ENCODE results near the gene OLA1. TPM values are rescaled to one million over a fixed set of nuclear protein-coding genes. Genes with fewer than 3 reads are reported as not detected.

The OLA1 gene
- total and polyA plus RNA-seq, 9 of the 15 experiments (the other 6 are each of a cell fraction or from before 2014, with no cell fraction given) = 208 to 353 (median 225) TPM

- ATAC-seq (no peak; the same call in 2 of the 3 replicates), DNase-seq (ENCODE audit: extremely low read depth in 1 of 4, low spot score in 3 of 4) (no peak), FAIRE-seq (no peak)
- no peak overlapping the region for H3K4me2 ChIP-seq (ENCODE audit: insufficient read depth, low read length)
- no TSS peak for BruUV-seq (replicated peaks)
- intact Hi-C loops (cut with micrococcal nuclease) (no loop called here), in situ Hi-C loops (cut with MboI) (no loop called here)
- H4K20me1 ChIP-seq (replicated peaks; ENCODE audit: control insufficient read depth, insufficient read depth, low read length) = no peaks in the 10 kb centered on the region
- H3K79me2 ChIP-seq (ENCODE audit: control insufficient read depth, insufficient read depth, low read length) = no peaks in the 10 kb centered on the region
- no peaks in the 10 kb centered on the region for H3K4me1 ChIP-seq (replicated peaks in 1 of 2; ENCODE audit: control insufficient read depth in 2 of 2, insufficient read depth in 2 of 2, low read length in 2 of 2)
- no peaks in the 10 kb centered on the region for H3K9me1 ChIP-seq (ENCODE audit: control insufficient read depth, insufficient read depth, low read length)
- CTCF ChIA-PET (ENCODE audit: low intra/inter-chr PET ratio) = no interaction called here
- TF ChIP-seq SMARCE1 (IDR thresholded peaks at IDR 0.05) (peak; percentile 34; the same call in 1 of the 2 replicates), JUND (IDR thresholded peaks at IDR 0.05; ENCODE audit: borderline replicate concordance, low read depth, low read length) (peak; percentile 49; the same call in 1 of the 2 replicates), JUND (tag; IDR thresholded peaks at IDR 0.05; ENCODE audit: borderline replicate concordance, low read depth, low read length) (peak; percentile 28; the same call in 1 of the 3 replicates), FOSL1 (tag; conservative IDR thresholded peaks at IDR 0.05) (peak; percentile 89), SMARCA4 (IDR thresholded peaks at IDR 0.05) (peak; percentile 45; the same call in 1 of the 2 replicates), ARID1B (IDR thresholded peaks at IDR 0.05) (peak; percentile 50; the same call in 1 of the 2 replicates), GTF2B (IDR thresholded peaks at IDR 0.05; ENCODE audit: extremely low read depth, insufficient read length) (no peak), PHF8 (IDR thresholded peaks at IDR 0.05; ENCODE audit: borderline replicate concordance, low read length) (no peak), SMARCC2 (IDR thresholded peaks at IDR 0.05; ENCODE audit: low read depth) (0 out of 2 replicates have a peak, but pooled peaks have one; percentile 39), ATF3 (IDR thresholded peaks at IDR 0.05) (peak; percentile 55; the same call in 1 of the 2 replicates), ATF3 (CRISPR knock-in tag; conservative IDR thresholded peaks at IDR 0.05) (no peak), MEIS2 (IDR thresholded peaks at IDR 0.05; ENCODE audit: partially characterized antibody) (peak; percentile 33), ZNF512 (tag; IDR thresholded peaks at IDR 0.05) (no peak), MEF2A (IDR thresholded peaks at IDR 0.05; ENCODE audit: control insufficient read depth, low read depth, low read length) (no peak), MAX (CRISPR knock-in tag; IDR thresholded peaks at IDR 0.05) (no peak), ZNF121 (CRISPR knock-in tag; conservative IDR thresholded peaks at IDR 0.05) (no peak)
- peaks cover 40% of the 10 kb centered on the region; the same call in 1 of the 3 replicates for H3K36me3 ChIP-seq (ENCODE audit: control insufficient read depth, insufficient read depth, low read length)
- no peak overlapping the region for H3K27ac ChIP-seq (ENCODE audit: extremely low read depth, low read depth, low read length)
- WGBS (ENCODE audit: insufficient coverage, low coverage, missing lambda C conversion rate) = 68% methylated on average over 9 of the region's 9 CpGs
- no peaks in the 10 kb centered on the region for H3K9me3 ChIP-seq (replicated peaks; ENCODE audit: control insufficient read depth, insufficient read depth, low read depth, low read length)
- POLR2A ChIA-PET = no interaction called here
- H3K27me3 ChIP-seq (ENCODE audit: control insufficient read depth in 2 of 2, insufficient read depth in 2 of 2, low read length in 2 of 2) = no peaks in the 10 kb centered on the region
- H3K4me3 ChIP-seq = no peak overlapping the region
- no peak overlapping the region for H2AFZ ChIP-seq (ENCODE audit: low read depth, low read length)
- H3K9ac ChIP-seq (ENCODE audit: insufficient read depth in 1 of 2, low read depth in 2 of 2, low read length in 2 of 2) = no peak overlapping the region
Measured at GRCh38 chr2:174117951-174118930, 130.1 kb downstream of the OLA1 start.

Data from K562 (cell line).